ENCODE measurements around the gene INPP5F.

DNA sequence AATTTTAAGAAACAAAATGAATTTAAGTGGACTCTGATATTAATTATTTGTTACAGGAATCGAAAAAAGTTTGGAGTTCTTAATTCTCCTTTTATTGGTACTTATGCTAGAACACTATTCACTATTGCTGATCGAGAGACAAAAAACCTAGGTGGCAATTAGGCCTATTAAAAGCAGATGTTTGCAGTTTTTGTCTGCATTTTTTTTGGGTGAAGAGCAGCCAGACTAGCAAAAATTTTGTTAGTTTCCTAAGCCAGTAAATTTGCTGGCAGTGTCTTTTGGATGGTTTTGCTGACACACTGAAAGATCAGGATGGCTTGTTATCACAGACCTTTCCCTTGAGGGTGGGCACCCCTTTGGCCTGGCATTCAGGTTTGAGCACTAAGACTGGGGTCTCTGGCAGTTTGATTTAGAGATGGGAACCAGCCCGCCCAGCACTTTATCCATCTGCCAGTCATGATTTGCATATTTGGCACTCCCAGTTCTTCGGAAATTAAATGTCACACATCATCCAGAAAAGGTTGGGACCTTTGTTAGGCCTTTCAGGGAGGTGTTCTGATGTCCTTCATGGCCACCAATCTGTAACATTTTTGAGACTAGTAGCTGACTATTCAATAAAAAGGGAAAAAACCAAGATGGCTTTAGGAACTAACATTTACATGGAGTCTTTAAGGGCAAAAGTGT is 57.3 kb downstream of the INPP5F start:
- TF ChIP-seq POLR2AphosphoS5 (IDR thresholded peaks at IDR 0.05; ENCODE audit: low read depth) (no peak), EZH2 (IDR thresholded peaks at IDR 0.05; ENCODE audit: low read depth, unreplicated experiment) (no peak), EZH2phosphoT487 (IDR thresholded peaks at IDR 0.05; ENCODE audit: unreplicated experiment) (no peak), CREB1 (CRISPR knock-in tag; IDR thresholded peaks at IDR 0.05; ENCODE audit: low read depth) (no peak), STAT1 (IDR thresholded peaks at IDR 0.05; ENCODE audit: unreplicated experiment) (no peak), JUNB (IDR thresholded peaks at IDR 0.05; ENCODE audit: unreplicated experiment) (no peak), ZNF331 (CRISPR knock-in tag; IDR thresholded peaks at IDR 0.05; ENCODE audit: low read depth) (no peak), NANOG (IDR thresholded peaks at IDR 0.05; ENCODE audit: borderline replicate concordance) (no peak), ZNF114 (CRISPR knock-in tag; IDR thresholded peaks at IDR 0.05) (no peak)
- TF ChIP-seq, protein P1, sequence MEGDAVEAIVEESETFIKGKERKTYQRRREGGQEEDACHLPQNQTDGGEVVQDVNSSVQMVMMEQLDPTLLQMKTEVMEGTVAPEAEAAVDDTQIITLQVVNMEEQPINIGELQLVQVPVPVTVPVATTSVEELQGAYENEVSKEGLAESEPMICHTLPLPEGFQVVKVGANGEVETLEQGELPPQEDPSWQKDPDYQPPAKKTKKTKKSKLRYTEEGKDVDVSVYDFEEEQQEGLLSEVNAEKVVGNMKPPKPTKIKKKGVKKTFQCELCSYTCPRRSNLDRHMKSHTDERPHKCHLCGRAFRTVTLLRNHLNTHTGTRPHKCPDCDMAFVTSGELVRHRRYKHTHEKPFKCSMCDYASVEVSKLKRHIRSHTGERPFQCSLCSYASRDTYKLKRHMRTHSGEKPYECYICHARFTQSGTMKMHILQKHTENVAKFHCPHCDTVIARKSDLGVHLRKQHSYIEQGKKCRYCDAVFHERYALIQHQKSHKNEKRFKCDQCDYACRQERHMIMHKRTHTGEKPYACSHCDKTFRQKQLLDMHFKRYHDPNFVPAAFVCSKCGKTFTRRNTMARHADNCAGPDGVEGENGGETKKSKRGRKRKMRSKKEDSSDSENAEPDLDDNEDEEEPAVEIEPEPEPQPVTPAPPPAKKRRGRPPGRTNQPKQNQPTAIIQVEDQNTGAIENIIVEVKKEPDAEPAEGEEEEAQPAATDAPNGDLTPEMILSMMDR (conservative IDR thresholded peaks at IDR 0.05; ENCODE audit: low read depth in 2 of 2), result no peak
- TF ChIP-seq, protein P2, sequence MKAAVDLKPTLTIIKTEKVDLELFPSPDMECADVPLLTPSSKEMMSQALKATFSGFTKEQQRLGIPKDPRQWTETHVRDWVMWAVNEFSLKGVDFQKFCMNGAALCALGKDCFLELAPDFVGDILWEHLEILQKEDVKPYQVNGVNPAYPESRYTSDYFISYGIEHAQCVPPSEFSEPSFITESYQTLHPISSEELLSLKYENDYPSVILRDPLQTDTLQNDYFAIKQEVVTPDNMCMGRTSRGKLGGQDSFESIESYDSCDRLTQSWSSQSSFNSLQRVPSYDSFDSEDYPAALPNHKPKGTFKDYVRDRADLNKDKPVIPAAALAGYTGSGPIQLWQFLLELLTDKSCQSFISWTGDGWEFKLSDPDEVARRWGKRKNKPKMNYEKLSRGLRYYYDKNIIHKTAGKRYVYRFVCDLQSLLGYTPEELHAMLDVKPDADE (IDR thresholded peaks at IDR 0.05), result no peak
- TF ChIP-seq, protein P3, sequence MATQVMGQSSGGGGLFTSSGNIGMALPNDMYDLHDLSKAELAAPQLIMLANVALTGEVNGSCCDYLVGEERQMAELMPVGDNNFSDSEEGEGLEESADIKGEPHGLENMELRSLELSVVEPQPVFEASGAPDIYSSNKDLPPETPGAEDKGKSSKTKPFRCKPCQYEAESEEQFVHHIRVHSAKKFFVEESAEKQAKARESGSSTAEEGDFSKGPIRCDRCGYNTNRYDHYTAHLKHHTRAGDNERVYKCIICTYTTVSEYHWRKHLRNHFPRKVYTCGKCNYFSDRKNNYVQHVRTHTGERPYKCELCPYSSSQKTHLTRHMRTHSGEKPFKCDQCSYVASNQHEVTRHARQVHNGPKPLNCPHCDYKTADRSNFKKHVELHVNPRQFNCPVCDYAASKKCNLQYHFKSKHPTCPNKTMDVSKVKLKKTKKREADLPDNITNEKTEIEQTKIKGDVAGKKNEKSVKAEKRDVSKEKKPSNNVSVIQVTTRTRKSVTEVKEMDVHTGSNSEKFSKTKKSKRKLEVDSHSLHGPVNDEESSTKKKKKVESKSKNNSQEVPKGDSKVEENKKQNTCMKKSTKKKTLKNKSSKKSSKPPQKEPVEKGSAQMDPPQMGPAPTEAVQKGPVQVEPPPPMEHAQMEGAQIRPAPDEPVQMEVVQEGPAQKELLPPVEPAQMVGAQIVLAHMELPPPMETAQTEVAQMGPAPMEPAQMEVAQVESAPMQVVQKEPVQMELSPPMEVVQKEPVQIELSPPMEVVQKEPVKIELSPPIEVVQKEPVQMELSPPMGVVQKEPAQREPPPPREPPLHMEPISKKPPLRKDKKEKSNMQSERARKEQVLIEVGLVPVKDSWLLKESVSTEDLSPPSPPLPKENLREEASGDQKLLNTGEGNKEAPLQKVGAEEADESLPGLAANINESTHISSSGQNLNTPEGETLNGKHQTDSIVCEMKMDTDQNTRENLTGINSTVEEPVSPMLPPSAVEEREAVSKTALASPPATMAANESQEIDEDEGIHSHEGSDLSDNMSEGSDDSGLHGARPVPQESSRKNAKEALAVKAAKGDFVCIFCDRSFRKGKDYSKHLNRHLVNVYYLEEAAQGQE (IDR thresholded peaks at IDR 0.05; ENCODE audit: unreplicated experiment), result no peak
- TF ChIP-seq, protein P4, sequence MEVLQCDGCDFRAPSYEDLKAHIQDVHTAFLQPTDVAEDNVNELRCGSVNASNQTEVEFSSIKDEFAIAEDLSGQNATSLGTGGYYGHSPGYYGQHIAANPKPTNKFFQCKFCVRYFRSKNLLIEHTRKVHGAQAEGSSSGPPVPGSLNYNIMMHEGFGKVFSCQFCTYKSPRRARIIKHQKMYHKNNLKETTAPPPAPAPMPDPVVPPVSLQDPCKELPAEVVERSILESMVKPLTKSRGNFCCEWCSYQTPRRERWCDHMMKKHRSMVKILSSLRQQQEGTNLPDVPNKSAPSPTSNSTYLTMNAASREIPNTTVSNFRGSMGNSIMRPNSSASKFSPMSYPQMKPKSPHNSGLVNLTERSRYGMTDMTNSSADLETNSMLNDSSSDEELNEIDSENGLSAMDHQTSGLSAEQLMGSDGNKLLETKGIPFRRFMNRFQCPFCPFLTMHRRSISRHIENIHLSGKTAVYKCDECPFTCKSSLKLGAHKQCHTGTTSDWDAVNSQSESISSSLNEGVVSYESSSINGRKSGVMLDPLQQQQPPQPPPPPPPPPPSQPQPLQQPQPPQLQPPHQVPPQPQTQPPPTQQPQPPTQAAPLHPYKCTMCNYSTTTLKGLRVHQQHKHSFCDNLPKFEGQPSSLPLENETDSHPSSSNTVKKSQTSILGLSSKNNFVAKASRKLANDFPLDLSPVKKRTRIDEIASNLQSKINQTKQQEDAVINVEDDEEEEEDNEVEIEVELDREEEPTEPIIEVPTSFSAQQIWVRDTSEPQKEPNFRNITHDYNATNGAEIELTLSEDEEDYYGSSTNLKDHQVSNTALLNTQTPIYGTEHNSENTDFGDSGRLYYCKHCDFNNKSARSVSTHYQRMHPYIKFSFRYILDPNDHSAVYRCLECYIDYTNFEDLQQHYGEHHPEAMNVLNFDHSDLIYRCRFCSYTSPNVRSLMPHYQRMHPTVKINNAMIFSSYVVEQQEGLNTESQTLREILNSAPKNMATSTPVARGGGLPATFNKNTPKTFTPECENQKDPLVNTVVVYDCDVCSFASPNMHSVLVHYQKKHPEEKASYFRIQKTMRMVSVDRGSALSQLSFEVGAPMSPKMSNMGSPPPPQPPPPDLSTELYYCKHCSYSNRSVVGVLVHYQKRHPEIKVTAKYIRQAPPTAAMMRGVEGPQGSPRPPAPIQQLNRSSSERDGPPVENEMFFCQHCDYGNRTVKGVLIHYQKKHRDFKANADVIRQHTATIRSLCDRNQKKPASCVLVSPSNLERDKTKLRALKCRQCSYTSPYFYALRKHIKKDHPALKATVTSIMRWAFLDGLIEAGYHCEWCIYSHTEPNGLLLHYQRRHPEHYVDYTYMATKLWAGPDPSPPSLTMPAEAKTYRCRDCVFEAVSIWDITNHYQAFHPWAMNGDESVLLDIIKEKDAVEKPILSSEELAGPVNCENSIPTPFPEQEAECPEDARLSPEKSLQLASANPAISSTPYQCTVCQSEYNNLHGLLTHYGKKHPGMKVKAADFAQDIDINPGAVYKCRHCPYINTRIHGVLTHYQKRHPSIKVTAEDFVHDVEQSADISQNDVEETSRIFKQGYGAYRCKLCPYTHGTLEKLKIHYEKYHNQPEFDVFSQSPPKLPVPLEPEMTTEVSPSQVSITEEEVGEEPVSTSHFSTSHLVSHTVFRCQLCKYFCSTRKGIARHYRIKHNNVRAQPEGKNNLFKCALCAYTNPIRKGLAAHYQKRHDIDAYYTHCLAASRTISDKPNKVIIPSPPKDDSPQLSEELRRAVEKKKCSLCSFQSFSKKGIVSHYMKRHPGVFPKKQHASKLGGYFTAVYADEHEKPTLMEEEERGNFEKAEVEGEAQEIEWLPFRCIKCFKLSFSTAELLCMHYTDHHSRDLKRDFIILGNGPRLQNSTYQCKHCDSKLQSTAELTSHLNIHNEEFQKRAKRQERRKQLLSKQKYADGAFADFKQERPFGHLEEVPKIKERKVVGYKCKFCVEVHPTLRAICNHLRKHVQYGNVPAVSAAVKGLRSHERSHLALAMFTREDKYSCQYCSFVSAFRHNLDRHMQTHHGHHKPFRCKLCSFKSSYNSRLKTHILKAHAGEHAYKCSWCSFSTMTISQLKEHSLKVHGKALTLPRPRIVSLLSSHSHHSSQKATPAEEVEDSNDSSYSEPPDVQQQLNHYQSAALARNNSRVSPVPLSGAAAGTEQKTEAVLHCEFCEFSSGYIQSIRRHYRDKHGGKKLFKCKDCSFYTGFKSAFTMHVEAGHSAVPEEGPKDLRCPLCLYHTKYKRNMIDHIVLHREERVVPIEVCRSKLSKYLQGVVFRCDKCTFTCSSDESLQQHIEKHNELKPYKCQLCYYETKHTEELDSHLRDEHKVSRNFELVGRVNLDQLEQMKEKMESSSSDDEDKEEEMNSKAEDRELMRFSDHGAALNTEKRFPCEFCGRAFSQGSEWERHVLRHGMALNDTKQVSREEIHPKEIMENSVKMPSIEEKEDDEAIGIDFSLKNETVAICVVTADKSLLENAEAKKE (CRISPR knock-in tag; IDR thresholded peaks at IDR 0.05), result no peak
